HG02884 (cell line): ENCODE data around the gene UBAP1L.
"Not testable (repeated sequence)": the region's sequence is repeated elsewhere in the genome, so short reads cannot be mapped to it uniquely, and the experiment has no call there.

Experiments
- ATAC-seq: cut with Tn5 transposase; IDR thresholded peaks from one replicate; pipeline ENCODE4 v1.9.1; 2021; ENCODE audit warnings: mild to moderate bottlenecking, moderate library complexity; ENCODE audit not compliant: unreplicated experiment

UBAP1L gene

GRCh38 chr15:65085207-65085753 lies 29.7 kb downstream of the UBAP1L start:
- no peak for ATAC-seq

- ATAC-seq, result no peak
These were observed 30.3 kb downstream of the UBAP1L start for GRCh38 chr15:65084500-65085206.

GRCh38 chr15:65083262-65083701 lies 31.7 kb downstream of the UBAP1L start:
- no peak for ATAC-seq

GRCh38 chr15:65082303-65082953 lies 32.6 kb downstream of the UBAP1L start:
- no peak for ATAC-seq

GRCh38 chr15:65081758-65082157 lies 33.2 kb downstream of the UBAP1L start:
- no peak for ATAC-seq

- ATAC-seq, result no peak
These were observed 33.7 kb downstream of the UBAP1L start for GRCh38 chr15:65081270-65081669.

GRCh38 chr15:65079580-65079979 lies 35.4 kb downstream of the UBAP1L start:
- no peak for ATAC-seq

GRCh38 chr15:65077981-65078352 lies 37.0 kb downstream of the UBAP1L start:
- ATAC-seq, result no peak

GRCh38 chr15:65077291-65077980 lies 37.6 kb downstream of the UBAP1L start:
- ATAC-seq, result no peak

GRCh38 chr15:65076486-65077290 lies 38.3 kb downstream of the UBAP1L start, which contains the start of gene KBTBD13:
Gene KBTBD13 (plus strand): TSS chr15:65076746. CDS start chr15:65076816, 70 bp downstream.
- ATAC-seq, result no peak

GRCh38 chr15:65075607-65076395 lies 39.2 kb downstream of the UBAP1L start:
- not testable (repeated sequence) for ATAC-seq

- ATAC-seq, result not testable (repeated sequence)
These were observed 40.1 kb downstream of the UBAP1L start for GRCh38 chr15:65074946-65075345.

GRCh38 chr15:65072617-65073016 lies 42.4 kb downstream of the UBAP1L start:
- ATAC-seq, result no peak

- no peak for ATAC-seq
These were observed 43.0 kb downstream of the UBAP1L start for GRCh38 chr15:65072027-65072426.

GRCh38 chr15:65071381-65071811 lies 43.6 kb downstream of the UBAP1L start:
- no peak for ATAC-seq

GRCh38 chr15:65069779-65070546 lies 45.0 kb downstream of the UBAP1L start:
- ATAC-seq, result no peak

GRCh38 chr15:65069179-65069578 lies 45.8 kb downstream of the UBAP1L start:
- ATAC-seq, result no peak

- ATAC-seq, result no peak
These were observed 46.6 kb downstream of the UBAP1L start for GRCh38 chr15:65068403-65068788.
